ENCODE results near the gene OTOS. TPM values are rescaled to one million over a fixed set of nuclear protein-coding genes. Genes with fewer than 3 reads are reported as not detected.

The OTOS gene
- total and polyA plus RNA-seq, 2 of the 13 experiments (the other 11 are each of a cell fraction or from before 2014, with no cell fraction given), result not detected

DNA sequence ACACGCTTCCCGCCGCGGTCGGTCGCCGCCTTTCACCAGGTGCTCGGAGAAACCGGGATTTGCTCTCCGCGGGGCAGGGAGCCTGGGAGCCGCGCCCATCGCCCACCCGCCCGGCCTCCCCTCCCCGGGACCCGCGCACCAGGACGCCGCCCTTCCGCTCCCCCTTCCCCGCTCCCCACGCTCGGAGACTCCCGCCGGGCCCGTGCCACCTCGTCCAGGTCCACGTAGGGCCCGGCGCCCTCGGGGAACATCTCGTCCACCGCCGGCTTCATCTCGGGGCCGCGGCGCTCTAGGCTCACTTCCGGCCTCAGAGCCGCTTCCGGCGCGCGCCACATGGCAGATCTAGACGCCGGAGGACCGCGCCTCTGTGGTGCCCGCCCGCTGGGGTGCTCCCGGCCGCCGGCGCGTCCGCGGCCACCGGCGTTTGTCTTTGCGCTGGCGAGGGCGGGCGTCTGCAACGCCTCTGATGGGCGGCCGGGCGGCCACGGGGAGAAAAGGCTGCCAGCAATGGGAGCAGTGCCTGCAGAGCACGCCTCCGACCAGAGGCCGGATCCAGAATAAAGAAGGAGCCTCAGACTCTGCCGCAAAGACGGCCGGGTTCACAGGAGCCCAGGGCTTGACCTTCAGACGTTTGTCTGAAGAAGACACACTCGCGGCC lies 4.3 kb downstream of the OTOS start, which contains the start of gene COPS9 (continued):
- TF ChIP-seq, protein P1, sequence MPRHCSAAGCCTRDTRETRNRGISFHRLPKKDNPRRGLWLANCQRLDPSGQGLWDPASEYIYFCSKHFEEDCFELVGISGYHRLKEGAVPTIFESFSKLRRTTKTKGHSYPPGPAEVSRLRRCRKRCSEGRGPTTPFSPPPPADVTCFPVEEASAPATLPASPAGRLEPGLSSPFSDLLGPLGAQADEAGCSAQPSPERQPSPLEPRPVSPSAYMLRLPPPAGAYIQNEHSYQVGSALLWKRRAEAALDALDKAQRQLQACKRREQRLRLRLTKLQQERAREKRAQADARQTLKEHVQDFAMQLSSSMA (CRISPR knock-in tag; IDR thresholded peaks at IDR 0.05), result peak; percentile 68; the same call in 1 of the 2 replicates
- TF ChIP-seq ZNF704 (CRISPR knock-in tag; IDR thresholded peaks at IDR 0.05; ENCODE audit: borderline replicate concordance) (no peak; the same call in 1 of the 2 replicates), ZNF12 (CRISPR knock-in tag; IDR thresholded peaks at IDR 0.05) (peak; percentile 34; the same call in 1 of the 2 replicates), EHMT2 (IDR thresholded peaks at IDR 0.05; ENCODE audit: borderline replicate concordance, low read depth, low read length) (no peak), ZNF607 (CRISPR knock-in tag; IDR thresholded peaks at IDR 0.05; ENCODE audit: borderline replicate concordance) (no peak; the same call in 1 of the 2 replicates), ZNF556 (CRISPR knock-in tag; IDR thresholded peaks at IDR 0.05; ENCODE audit: borderline replicate concordance) (peak; percentile 66; the same call in 1 of the 2 replicates), NONO (IDR thresholded peaks at IDR 0.05) (no peak), NONO (CRISPR knock-in tag; conservative IDR thresholded peaks at IDR 0.05) (peak; percentile 95), ZNF570 (CRISPR knock-in tag; IDR thresholded peaks at IDR 0.05; ENCODE audit: borderline replicate concordance) (no peak), ZNF746 (CRISPR knock-in tag; IDR thresholded peaks at IDR 0.05) (peak; percentile 26; the same call in 1 of the 2 replicates), MYPOP (CRISPR knock-in tag; IDR thresholded peaks at IDR 0.05) (peak; percentile 94; the same call in 1 of the 2 replicates), IRF9 (CRISPR knock-in tag; IDR thresholded peaks at IDR 0.05; ENCODE audit: borderline replicate concordance) (peak; percentile 79), MATR3 (CRISPR knock-in tag; IDR thresholded peaks at IDR 0.05) (no peak), RAD21 (CRISPR knock-in tag; IDR thresholded peaks at IDR 0.05) (peak; percentile 46; the same call in 1 of the 2 replicates), ZNF326 (CRISPR knock-in tag; IDR thresholded peaks at IDR 0.05; ENCODE audit: borderline replicate concordance) (no peak), TGIF2 (CRISPR knock-in tag; IDR thresholded peaks at IDR 0.05) (no peak), SMC3 (IDR thresholded peaks at IDR 0.05; ENCODE audit: low read length) (no peak), ZNF17 (CRISPR knock-in tag; IDR thresholded peaks at IDR 0.05) (no peak)
- TF ChIP-seq, protein P2, sequence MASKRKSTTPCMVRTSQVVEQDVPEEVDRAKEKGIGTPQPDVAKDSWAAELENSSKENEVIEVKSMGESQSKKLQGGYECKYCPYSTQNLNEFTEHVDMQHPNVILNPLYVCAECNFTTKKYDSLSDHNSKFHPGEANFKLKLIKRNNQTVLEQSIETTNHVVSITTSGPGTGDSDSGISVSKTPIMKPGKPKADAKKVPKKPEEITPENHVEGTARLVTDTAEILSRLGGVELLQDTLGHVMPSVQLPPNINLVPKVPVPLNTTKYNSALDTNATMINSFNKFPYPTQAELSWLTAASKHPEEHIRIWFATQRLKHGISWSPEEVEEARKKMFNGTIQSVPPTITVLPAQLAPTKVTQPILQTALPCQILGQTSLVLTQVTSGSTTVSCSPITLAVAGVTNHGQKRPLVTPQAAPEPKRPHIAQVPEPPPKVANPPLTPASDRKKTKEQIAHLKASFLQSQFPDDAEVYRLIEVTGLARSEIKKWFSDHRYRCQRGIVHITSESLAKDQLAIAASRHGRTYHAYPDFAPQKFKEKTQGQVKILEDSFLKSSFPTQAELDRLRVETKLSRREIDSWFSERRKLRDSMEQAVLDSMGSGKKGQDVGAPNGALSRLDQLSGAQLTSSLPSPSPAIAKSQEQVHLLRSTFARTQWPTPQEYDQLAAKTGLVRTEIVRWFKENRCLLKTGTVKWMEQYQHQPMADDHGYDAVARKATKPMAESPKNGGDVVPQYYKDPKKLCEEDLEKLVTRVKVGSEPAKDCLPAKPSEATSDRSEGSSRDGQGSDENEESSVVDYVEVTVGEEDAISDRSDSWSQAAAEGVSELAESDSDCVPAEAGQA (IDR thresholded peaks at IDR 0.05; ENCODE audit: low read depth), result peak; percentile 83
- TF ChIP-seq, protein P2 (CRISPR knock-in tag; IDR thresholded peaks at IDR 0.05; ENCODE audit: borderline replicate concordance), result no peak
